HG03196 (cell line): ENCODE data around the gene LAMB4.

Experiments used
- ATAC-seq: cut with Tn5 transposase; IDR thresholded peaks from one replicate; pipeline ENCODE4 v1.9.1; 2021; ENCODE audit not compliant: unreplicated experiment

LAMB4 gene

DNA sequence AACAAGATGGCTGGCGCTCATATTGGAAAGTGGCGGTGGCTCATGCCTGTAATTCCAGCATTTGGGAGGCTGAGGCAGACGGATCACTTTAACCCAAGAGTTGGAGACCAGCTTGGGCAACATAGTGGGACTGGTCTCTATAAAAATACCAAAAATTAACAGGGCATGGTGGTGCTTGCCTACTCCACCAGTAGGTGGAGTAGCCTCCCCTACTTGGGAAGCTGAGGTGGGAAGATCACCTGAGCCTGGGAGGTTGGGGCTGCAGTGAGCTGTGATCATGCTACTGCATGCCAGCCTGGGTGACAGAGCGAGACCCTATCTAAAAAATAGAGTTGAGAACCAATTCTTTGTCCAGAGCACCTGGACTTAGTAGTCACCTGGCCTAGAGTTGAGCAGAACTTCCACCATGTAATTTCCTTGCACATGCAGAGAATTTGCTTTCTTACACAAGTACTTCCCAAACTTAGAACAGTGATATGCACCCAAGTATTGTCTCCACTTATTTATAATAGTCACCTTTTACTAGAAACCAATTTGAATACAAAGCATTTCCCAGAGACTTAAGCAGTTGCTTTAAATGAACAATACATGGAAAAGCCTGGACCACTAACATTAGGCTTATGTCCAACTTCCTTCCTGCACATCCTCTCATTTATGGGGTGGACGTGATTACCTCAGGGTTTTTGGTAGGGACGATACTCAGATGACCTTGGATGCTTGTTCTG lies 15.9 kb downstream of the LAMB4 start:
- ATAC-seq, result no peak

DNA sequence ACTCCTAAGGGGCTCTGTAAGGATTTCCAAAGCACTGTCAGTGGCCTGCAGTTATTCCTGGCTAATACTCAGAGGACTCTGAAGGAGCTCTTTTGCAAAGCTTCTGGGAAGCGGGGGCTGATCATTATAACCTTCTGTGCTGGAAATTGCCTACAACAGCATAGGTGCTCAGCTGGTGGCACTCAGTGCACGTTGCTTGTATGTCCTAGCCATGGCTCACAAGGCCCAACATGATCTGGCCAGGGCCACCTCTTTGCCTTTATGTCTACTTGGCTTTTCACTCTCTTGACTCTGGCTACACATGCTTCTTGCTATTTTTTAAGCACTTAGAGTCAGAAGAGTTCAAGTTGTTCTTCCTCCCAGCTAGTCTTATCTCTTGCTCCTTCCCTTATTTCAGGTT lies 17.5 kb downstream of the LAMB4 start:
- ATAC-seq, result no peak

DNA sequence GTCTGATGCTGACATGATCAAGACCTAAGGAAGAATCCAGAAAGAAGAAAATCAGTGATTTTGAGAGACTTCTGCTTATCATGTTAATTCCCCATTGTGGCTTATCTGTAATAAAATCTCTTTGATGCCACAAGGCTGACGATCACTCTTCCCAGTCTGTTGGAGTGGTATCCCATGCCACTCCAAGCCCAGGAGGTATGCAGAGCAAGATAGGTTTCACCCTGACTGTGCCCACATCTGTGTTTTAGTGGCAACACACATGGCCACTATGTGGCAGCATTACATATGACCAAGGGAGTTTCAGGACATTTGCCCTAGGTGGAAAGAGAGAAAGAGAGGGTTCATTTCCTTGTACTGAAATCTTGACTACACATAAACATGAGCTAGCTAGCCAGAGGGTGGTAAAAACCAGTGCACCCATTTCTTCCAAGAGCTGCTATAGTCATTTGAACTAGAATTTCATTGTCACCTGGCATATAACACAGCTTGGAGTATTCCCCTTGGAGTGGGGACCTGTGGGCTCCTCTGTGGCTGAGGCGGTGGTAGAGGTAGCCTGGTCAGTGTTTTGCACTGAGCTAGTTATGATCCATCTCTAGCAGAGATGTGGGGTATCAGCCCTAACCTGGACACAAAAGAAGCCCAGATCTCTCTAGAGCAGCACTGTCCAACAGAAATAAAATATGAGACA lies 20.8 kb downstream of the LAMB4 start:
- ATAC-seq, result peak; percentile 55

DNA sequence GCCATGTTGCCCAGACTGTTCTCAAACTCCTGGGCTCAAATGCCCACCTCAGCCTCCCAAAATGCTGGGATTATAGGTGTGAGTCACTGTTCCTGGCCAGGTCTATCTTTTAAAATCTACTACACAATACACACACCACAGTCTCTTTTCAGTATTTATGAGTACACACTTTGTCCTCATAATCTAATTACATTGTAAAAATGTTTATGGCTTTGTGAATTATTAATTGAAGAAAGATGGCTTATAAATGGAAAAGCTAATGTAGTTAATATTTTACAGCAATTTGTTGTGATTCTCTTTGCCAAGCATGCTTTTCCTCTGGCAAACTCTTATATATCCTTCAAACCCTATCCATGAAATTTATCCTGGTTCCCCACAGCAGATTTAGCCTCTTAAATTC lies 22.0 kb downstream of the LAMB4 start:
- no peak for ATAC-seq

DNA sequence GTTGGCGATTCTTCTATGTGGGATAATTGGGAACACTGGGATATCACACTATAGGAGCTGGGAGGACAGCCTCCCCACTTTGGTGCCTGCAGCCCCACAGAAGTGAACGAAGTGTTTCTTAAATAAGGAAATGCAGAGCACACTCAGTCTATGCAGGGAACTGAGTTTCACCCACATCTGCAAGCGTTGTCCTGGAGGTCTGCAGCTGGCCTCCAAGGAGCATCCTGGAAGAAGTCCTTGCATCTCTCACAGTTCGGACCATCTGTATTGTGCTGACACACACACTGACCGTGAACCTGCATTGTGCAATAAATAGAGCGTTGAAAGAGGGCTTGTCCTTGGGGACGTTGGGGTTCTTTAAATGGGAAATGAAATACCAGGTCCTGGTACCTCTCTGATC lies 25.8 kb downstream of the LAMB4 start:
- ATAC-seq, result no peak

DNA sequence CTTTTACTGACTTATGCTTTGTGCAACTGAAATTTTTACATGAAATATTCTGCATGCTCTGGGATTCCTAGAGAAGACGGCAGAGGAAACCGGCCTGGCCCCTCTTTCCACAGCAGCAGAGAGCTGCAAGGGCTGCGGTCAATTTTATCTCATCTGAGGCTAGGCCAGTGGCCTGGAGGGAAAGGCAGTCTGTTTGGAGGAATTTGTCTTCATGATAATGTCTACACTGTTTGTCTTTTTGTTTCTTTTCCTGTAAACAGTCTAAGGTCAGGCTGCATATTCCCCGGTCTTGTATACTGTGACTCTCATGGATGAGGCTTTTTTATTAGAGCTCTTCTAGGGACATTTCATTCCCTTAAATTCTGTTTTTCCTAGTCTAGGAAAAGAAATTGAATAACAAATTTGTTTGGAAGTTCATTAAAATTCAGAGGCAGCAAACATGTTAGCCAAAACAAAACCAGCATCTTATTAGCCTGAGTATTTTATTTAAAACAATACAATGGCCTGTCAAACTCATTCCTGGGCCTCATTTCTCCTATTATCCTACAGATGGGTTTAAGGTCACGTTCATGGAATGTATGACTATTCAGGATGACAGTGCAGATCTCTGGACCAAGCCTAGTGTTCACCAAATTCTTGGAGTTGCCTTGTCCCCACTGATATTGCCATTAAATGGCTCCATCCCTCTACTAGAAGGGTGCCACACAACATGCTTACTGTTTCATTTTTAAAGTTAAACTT lies 26.4 kb downstream of the LAMB4 start:
- no peak for ATAC-seq

DNA sequence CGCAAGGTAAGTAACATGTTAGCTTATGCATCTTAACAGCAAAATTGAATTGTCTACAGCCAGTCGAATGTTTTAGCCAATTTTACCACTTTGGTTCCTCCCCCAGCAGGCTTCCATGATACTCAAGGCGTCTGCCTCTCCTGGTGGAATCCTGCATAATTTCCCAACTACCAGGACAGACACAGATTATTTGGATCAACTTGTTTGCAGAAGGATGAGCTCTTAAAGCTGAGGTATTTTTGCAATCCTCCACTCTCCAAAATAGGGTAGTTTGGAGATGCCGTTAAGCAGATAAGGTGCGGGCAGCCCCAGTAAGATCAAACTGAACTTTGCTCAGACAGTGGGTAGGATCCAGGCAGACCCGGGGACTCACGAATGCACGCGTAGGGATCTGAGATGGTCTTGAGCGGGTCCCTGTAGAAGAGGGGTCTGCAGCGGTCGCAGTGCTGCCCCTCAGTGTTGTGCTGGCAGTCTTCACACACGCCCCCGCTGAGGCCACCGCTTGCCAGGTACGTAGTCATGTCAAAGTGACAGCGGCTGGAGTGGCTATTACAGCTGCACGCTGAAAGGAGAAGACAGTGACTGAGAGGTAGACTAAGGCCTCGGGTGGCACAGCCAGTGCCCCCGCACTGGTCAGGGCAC lies 27.4 kb downstream of the LAMB4 start:
- ATAC-seq, result no peak

DNA sequence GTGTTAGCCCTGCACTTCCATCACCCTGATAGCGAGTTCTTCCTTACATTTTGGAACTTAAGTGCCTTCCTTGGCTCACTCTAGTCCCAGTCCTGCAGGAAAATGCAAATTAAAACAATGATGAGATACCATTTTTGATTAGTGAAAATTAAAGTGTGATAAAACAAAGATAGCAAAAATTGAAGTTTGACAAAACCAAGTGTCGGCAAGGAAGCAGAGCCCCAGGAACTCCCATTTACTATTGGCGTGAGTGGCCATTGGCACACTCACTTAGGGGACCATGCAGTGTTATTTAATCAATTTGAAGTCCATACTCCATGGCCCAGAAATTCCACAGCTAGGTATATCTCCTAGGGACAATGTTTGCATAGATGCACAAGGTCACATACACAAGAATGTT lies 28.4 kb downstream of the LAMB4 start:
- ATAC-seq, result no peak

DNA sequence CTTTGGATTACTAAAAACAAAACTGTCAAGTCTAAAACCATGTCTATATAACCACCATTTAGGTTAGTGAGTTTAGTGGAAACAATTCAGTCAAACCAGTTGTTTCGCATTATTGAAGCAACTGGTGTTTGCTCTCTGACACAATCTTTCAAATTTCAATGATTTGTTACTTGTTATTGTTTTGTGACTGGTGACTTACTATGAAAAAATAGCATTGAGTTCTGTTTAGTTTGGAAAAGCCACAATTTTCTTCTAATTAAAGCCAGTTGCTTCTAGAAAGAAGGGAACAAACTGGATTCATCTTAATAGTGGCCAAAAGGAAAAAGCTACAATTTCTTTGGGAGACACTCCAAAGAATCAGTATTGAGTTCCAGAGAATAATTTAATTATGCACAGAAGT lies 30.4 kb downstream of the LAMB4 start:
- no peak for ATAC-seq

DNA sequence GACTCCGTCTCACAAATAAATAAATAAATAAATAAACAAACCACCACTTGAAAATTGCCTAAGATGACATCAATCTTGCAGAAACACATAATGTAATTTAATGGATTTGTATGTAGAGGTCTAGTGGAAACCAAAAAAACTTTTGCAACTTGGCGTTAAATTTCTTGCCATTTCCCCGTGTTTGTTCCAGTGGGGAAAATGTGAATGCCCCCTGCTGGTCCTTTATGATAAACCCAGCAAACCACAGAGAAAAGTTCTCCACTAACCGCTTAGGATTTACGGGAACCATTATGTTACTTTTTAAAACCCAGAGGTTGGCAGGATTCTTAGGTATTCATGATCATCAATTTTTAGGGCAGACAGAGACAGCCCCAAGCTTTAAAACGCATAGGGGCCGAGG lies 32.5 kb downstream of the LAMB4 start:
- no peak for ATAC-seq

DNA sequence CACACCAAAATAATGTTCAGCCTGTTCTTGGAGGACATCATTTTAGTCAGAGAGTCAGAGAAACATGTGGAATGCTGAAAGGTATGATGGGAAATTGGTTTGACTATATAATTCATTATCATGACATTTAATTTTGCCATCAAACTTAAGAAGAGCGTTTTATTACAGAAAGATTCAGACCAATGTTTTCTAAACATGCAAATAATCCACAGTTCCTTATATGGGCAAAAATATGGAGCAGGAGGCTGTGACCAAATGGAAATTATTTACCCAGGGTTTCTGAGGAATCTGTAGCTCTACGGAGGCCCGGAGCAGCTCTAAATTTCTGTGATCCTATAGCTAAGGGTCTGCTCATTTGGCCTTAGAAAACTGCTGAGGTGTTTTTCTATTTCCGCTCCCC lies 33.2 kb downstream of the LAMB4 start:
- no peak for ATAC-seq

DNA sequence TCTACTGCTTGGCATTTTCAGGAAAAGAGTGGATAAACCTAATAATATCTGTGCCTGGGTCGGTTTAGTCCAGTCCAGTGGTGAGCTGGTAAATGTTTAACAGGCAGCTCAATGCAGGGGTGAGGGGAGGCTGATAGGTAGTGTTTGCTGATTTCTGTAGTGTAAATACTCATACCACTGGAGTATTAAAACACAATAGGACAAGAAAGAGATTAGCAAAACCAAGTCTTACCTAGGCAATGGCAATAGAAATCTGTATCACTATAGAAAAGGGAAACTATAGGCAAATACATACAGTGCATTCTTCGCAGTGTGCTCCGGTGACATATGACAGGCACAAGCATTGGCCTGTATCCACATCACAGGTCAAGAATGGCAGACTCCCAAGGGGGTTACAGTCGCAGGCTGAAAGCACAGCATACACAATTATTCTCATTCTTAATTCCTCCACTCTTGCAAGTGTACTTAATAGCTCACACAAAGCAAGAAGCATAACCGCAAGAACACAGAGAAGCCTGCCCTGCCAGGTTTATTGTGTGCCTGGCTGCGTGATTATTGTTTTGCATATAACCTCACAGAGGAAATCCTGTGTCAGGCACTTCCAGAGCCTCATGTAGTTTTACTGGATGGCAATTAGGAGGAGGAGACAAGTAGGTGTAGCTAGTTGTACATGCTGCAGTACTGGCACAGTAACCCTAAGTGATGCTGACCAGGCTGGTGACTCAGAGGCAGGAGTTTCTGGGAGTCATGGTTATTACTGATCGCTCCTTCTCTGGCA lies 35.0 kb downstream of the LAMB4 start:
- no peak for ATAC-seq

DNA sequence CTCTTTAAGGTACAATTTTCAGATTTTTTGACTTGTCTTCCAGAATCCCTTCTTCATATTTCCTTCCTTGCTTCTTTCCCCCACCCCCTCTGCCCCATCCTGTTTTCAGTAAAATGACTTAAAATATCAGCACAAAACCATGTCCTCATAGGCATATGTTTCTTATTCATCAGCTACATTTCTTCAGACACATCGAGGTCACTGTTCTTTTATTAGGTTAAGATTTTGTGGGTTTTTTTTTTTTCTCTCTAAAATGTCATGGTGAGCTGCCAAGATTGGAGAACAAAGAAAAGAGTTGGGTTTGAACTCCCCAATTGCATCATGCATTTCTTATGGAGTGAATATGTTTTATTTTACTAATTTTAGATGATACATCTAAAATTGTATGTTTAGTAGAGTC lies 35.8 kb downstream of the LAMB4 start:
- no peak for ATAC-seq

DNA sequence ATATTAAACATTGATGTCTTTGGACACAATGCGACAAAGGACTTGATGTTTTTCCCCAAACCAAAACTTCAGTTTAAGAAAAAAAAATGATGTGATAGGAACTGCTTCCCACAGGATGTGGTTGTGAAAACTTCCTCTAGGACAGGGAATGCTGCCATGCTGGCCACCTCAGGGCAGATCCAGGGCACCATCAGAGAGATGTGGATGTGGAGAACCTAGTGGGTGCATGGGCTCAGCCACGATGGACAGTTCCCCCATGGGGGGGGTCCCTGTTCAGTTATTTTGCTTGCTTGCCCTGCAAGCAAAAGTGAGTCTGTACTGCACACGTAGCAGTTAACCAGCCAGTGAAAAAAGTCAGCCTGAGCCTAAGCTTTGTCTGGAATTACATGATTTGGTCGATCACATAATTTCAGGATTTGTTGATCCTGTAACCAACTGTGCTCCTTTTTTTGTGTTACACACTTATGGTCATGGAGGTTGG lies 36.3 kb downstream of the LAMB4 start:
- no peak for ATAC-seq

DNA sequence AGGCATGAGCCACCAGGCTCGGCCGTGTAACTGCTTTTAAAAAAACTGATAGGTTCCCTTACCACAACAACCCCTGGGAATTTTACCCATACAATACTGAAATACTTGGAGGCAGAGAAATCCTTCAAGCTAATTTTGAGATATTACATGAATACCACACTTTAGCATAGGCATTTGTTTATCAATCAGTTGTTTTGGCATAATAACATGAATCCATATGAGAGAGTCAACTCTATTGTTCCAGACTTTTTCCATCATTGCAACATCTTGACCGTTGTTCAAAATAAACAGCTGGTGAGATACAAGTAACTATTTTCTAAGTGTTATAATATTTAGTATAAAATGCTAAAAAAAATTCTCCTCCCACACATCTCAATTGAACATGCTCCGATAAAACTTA lies 36.8 kb downstream of the LAMB4 start:
- ATAC-seq, result no peak

DNA sequence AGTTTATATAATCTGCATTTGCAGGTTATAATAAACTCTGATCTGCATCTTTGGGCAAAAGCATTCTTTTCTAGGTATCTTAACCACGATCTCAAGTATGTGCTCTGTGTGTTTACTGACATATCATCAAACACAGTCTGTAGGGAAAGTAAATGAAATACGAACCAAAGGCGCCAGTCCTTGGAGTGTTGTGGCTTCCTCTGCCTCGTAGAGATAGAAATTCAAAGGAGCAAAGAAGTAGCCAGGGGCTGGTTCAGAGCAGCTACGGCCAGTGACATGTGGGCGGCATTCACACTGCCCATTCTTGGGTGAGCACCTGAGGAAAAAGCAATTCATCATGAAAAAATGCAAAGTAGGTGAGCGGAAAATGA lies 38.7 kb downstream of the LAMB4 start:
- no peak for ATAC-seq

DNA sequence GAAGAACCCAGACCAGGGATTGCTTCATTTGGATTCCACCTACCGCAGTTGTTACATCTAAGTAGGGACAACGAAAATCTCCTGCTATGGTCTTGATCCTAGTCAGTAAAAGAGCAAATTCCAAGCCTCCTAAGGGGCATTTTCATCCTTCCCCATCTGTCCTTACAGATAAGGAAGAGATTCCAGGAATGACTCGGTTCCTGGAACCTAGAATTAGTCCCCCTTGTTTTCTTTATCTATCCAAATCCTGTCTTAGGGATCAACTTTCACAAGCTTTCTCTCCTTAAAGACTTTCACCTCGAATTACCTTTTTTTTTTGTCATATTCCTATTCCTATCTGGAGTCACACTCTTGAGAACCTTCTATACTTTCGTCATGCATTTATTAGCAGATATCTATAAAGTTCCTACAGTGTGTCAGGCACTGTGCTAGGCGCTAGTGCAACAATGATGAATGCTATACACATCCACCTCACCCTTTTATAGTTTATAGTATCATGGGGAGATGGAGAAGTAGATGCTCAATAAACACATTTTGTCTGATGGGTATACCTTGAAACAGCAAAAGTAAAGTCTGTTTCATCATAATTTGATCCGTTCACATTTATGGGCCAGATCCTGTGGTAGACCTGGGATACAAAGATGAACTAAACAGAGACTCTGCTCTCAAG lies 39.2 kb downstream of the LAMB4 start:
- no peak for ATAC-seq

DNA sequence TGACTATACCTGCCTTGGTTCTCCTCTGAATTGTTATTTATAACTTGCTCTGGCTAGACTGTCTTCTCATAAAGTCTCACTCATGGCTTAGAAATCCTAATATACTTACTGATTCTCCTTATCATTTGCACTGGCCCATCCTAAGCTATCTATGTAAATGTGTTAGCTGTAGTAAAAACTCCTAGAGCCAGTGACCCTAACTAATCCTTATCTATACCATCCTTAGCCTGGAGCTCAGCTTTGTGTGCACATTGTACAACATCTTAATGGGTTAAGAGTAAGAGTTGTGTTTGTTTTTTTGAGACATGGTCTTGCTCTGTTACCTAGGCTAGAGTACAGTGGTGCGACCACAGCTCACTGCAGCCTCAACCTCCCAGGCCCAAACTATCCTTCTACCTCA lies 40.8 kb downstream of the LAMB4 start:
- ATAC-seq, result no peak

DNA sequence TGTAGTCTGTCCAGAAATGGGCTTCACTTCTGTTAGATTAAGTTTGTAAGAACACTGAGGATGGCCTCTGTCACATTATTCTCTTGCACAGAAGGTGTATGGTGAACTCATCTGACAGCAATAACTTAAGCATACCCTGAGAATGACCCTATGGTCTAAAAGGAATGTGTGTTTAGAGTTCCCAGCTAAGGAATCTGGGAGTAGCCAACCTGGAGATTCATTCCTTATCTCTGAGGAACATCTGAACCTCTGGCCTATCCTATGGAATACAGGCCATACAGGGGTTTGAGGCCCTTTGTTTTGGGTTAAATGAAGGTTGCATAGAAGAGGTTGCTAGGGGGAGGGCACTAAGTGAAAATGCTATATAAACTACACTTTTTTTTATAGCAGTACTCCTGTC lies 41.4 kb downstream of the LAMB4 start:
- no peak for ATAC-seq

DNA sequence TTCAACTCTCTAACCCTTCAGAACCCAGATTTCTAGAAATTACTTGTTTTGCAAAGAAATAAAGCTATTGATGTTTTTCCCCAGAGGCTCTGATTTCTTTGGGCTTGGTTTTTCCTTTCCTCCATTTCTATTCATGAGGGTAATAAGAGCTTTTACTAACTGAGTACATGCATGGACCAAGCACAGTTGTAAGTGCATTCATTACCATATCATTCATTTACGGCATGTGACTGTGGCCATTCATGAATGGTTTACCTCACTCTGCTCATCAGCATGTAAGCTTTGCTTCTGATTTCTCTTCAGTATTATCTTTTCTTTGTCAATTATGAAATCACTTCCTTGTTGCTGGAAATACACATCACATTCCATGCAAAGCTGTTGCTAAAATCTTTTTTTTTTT lies 42.4 kb downstream of the LAMB4 start:
- ATAC-seq, result no peak
